GM21367 (cell line): ENCODE measurements around the gene MXD1.

ENCODE experiments used
- ATAC-seq: cut with Tn5 transposase; IDR thresholded peaks from one replicate; pipeline ENCODE4 v1.9.1; 2021; ENCODE audit not compliant: unreplicated experiment

MXD1 gene

DNA sequence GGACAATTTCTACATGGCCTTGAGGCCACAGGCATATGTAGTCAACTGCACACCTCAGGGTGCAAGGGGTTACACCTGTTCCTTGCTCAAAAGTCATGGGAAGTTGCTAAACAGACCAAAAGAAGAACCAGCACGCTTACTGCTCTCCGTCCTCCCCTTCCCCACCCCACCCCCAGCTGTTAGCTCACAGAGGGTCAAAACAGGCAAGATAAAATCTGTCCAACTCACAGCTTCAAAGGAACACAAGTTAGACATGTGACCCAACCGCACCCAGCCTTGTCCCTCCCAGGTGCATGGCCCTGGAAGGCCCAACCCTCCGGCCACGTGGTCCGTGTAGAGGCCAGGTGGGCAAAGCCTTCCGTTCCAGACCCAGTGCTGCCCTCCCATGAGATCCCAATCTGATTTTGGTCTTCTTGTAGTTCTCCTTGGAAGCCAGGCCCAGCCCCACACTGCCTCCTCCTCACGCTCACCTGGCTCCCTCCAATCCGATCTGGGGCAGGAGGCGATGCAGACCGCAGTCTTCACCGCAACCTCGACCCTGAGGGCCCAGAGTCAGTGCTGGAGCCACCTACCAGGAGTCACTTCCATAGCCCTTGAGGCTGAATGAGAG is 61.0 kb downstream of the MXD1 start:
- no peak for ATAC-seq

DNA sequence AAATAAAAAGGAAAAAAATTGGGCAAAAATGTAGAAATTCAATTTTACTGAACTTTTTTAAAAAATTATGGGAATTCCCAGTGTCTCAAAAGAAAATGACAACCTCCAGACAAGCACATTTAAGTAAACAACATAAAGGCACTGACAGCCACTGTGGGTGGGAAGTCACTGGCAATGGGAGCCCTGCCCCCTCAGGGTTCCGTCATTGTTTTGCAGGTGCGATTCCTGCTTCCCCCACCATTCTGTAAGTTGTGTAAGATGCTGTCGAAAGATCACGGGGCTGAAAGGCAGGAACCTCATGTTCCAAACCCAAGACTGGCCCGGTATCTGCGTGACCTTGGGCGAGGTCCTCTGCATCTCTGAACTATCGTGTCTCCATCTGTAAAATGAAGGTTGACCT is 62.3 kb downstream of the MXD1 start:
- ATAC-seq: no peak

DNA sequence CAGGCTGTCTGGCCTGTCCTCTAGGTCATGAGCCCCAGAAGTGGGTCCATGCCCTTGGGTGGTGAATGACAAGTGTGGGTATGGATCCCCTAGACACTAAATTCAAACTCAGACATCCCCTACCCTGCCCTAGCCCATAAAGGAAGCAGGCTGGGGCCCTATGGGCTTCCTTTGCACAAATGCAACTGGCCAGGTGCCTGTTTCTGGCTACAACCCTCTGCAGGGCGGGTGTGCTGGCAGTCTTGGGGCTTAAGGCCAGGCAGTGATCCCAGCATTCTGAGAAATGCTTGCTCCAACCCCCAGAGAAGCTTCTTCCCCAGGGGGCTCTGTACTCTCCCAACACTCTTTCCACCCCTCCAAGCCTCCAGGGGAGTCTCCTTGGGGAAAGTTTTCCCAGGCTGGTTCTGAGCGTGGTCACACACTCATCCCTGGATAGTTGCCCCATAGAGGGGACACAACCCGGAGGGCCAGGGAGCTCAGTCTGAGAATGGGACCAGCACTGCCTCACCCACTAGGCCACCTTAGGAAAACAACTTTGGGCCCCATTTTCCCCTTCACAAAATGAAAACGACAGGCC is 63.1 kb downstream of the MXD1 start:
- ATAC-seq: no peak

DNA sequence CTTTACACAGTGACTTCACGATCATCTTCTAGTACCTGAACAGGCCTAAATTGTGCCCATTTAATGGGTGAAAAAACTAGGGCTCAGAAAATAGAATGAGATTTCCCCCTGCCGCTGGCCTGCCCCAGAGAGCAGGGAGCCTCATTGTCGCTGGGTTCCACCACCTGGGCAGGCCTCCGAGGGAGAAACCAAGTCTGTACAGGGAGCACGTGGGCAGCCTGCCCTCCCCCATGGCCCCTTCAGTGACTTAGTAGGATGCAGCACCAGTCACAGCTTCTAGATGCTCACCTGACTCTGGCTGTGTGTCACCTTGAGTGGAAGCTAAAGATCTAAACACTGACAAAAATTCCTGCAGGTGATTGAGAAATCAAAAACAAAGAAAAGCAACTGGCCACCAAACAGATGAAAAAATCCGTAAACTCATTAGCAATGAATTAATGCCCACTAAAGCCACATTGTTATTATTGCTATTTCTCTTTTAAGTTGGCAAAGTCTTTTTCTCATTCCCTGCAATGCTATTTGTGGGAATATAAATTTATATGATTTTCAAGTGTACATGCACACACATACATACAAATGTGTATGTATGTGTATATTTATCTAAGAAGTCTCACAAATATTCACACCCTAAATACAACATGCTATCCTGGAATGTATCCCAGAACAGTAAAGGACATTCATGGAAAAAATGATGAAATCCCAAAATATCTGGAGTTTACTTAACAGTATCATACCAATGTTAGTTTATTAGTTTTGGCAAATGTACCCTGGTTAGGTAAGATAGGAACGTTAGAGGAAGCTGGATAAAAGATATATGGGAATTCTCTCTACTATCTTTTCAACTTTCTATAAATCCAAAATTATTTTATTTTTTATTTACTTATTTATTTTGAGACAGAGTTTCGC is 65.2 kb downstream of the MXD1 start:
- no peak for ATAC-seq

DNA sequence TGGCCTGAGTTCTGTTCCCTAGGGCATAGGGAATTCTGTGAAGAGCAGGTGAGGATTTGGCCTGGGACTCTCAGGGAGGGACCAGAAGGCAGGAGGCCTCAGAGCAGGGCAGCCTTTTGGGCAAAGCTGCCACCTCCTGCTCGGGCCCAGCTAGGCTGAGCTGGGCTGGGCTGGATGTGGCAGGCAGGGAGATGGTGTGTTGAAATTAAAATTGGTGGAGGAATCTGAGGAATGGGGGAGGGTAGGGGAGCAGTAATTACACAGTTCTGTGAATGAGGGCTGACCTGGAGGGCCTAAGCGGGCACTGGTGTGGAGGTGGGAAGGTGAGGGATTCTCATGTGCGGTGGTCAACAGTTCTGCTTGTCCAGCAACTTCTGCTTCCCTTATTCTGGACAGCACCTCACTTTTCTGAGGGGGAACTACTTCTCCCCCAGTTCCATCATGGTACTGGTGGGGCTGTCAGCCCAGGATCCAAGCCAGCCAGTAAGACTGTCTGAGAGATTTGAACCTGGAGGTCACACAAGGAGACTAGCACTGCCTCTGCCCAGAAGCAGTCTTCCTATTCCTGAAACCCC is 68.6 kb downstream of the MXD1 start:
- no peak for ATAC-seq

DNA sequence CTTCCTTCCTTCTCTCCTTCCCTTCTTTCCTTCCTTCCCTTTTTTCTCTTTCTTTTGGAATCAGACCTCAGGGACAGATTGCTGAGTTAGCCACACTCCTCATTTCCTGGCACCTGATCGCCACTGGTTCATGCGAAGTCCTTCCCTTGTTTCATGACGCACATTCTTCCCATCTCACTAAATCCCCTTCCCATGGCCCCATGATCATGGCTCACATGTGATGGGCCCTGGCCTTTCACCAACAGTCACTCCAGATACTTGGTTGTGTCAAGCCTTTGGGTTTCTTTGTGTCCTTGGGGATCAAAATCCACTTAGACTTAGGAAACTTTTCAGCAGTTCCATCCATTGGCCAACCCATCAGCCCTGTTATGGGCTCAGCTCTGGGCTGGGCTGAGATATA is 70.3 kb downstream of the MXD1 start:
- no peak for ATAC-seq

DNA sequence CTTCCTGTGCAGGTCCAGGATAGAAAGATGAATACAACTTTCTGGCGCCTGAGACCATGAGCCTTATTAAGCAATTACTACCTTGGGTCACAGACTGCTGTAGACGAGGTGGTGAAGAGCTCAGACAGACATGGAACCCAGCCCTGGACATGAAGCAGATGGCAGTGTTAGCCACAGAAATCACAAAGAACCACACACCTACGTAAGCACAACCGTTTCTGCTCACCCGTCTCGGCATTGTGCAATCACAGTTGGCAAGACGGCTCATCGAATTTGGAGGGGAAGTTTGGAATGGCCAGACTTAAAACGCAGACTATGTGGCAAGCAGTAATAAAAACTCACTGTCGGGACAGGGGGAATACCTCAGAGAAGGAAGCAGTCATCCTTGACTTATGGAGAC is 70.8 kb downstream of the MXD1 start:
- no peak for ATAC-seq

DNA sequence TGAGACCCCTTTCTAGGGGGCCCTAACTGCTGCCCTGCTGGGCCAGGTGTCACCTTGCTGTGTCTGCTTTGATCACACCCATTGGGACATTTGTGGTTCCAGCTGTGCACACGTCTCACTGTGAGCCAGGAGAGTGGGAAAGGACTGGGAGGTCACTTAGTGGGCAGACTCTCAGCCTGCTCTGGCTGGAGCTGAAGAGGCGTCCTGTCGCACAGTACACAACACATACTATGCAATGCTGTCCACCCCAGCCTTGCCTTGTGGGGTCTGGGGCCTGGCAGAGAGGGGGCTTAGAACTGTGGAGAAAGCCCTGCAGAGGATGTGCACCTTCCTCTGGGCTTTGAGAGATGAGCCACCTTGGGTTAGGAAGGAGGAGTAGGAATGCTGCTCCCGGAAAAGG is 71.8 kb downstream of the MXD1 start:
- ATAC-seq: no peak

DNA sequence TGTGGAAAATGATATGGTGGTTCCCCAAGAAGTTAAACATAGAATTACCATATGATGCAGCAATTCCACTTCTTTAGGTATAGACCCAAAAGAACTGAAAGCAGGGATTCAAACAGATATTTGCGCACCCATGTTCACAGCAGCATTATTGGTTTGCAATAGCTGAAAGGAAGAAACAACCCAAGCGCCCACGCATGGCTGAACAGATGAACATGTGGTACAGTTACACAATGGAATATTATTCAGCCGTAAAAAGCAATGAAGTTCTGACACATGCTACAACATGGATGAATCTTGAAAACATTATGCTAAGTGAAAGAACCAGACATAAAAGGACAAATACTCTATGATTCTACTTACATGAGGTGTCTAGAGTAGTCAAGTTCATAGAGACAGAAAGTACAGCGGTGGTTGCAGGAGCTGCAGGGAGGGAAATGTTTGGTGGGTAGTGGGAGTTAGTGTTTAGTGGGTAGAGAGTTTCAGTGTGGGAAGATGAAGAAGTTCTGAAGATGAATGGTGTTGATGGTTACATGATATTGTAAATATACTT is 73.3 kb downstream of the MXD1 start:
- ATAC-seq: no peak

DNA sequence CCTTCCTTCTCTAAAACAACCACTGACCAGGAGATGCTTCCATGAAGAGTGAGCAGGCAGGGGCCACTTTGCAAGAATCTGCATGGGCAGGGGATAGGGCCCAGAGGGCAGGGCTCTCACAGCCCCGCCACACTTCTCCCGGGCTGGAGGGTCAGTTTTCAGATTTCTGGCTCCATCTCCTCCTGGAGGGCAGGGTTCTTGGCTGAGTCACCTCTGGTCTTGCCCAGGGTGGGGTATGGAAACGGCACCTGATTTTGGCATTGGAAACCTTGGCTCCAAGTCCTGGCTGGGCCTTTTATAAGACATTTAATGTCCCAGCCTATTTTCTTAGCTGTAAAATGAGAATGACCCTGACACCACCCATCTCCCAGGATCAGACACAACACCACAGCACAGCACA is 74.1 kb downstream of the MXD1 start:
- ATAC-seq: no peak

DNA sequence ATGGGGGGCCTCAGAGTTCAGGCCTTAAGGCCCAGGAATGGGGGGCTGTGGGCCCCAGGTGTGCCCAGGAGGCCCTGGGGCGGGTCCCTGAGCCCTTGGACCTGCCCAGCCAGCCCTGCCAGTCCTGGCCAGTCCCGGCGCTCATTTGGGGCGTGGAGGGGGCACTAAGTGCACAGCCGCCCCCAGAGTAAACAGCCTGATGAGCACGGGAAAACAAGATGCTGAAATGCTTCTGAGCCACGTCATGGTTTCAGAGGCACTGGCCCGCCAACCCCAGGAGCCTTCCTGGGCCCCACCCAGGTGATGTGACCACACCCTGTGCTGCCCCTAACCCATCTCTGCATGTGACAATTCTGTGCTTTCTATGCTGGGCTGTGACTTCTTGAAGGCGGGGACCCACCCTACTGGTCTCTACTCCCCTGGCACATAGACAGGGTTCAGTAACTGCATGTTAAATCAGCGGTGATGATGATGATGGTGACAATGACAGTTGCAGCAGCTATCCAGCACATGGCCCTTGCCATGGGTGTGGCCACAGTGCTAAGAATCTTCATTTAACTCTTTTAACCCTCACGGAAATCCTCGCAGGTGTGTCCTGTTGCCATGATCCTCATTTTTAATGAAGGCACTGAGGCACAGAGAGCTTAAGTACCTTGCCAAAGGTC is 74.7 kb downstream of the MXD1 start:
- ATAC-seq: no peak
